Measurements from ENCODE around the gene CD36.

CD36 gene

DNA sequence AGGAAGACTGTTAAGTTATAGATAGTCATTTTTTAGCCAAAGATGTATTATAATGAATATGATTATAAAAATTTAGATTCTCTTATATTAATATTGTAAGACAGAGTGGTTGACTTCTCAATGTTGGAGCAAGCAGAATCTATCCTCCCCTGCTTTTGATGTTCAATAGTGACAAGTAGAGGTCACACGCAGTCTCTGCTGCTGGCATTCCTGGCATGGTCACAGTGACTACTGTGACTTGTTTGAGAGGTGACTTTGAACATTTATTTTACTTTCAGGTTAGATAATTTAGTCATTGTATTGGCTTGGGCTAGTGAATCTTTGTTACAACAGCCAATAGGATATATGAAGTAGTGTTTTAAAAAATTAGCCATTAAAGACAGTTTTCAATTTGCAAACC, 13.7 kb upstream of the CD36 start:
- no peak for DNase-seq (ENCODE audit: low read depth in 2 of 2)

DNA sequence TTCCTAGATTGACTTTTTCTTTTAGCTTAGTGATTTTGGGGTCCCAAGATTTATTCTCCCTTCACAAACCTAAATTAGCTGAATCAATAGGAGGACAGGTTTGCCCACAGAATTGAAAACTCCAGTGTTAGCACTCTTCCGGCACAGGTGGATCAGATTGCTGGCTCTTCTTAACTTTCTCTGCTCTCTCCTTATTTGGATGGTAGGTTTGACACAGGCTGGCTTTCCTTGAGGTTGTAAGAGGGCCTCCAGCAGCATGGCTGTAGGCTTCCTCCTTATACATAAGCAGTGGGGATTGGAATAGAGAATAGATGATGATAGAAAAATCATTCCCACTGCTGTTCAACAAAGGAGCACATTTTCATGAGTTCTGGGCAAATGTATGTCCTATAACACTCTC, 9.4 kb upstream of the CD36 start:
- no peak for DNase-seq (ENCODE audit: low read depth in 2 of 2)

DNA sequence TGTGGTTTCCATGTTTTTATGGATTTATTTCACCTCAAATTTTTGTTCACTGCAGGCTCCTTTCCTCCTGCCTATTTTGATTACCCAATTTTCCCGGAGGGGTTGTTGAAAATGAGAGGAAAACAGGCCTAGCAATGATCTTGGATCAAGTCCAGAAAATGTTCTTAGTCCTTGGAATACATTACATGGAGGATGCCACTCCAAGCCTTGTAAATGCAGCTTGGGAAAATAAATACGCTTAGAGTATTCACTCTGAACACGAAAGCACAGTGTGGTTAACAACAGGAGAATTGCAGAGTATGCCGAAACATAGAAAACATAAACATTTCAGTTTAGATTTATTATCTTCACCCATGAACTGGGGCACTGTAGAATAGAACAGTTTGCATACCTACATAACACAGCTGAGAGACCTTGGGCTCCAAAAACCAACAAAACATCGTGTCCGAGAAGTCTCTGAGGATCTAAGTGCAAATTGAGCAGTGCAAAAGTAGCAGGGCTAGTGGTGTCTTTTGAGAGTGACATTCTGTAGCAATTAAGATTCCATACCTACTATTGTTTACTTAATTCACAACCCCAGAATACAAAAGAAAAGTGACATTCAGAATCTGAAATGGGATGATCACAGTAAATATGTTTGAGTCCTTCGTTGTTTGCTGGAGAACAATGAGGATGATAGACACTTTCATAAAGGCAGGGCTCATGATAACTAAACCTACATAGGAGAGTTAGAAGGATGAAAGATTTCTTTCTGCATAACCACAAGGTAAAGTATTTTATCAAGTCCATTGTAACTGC, 7.6 kb upstream of the CD36 start:
- DNase-seq (ENCODE audit: low read depth in 2 of 2) = no peak

DNA sequence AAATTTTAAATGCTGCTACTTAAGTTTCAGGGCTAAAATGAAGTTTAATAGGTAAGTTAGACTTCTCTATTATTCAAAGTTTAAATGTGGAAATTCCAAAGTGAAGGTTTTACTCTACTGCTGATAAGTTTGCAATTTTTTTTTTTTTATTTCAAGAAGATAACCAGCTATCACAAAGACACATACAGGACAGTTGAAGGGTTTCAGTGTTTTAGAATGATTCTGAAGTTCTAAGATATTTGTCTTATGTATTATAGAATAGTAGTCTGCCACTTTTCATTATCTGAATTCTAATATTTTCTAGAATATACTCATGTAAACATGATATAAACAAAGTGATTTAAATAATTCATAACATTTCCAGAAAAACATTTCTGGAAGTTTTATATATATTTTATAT, 7.0 kb upstream of the CD36 start:
- DNase-seq (ENCODE audit: low read depth in 2 of 2) = no peak

DNA sequence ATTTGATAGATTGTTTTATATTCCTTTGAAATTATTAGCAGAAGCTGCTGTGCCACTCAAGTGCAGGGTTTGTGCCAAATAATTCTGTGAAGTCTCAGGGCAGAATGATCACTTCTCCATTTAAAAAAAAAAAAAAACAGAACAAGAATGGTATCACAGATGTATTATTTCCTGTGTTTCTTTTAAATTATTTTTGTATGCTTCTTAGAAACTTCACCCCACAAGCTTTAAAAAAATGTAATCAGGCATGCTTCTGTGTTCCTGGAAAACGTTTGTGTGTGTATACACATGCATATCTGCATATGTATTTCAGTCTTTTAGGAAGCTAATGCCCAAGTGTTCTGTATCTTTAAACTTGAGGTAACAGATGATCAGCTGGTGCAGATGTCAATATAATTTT, 6.3 kb upstream of the CD36 start:
- DNase-seq (ENCODE audit: low read depth in 2 of 2) = no peak

DNA sequence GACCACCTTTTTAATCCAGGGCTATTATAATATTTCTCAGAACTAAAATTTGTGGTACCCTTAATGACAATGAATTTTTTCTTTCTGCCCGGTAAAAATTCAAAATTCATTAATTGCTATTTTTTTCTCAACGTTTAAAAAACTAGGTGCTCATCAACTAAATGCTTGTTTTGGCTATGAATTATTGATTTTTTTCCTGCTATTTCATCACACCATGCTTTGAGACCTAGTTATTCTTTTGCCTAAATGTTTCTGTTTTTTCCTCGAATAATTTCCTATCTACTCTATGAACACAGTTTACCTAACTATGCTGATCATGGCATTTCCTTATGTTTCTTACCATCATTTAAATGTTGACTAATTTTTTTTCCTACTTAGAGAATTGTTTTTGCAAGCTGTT, 5.6 kb upstream of the CD36 start:
- DNase-seq (ENCODE audit: low read depth in 2 of 2) = no peak

DNA sequence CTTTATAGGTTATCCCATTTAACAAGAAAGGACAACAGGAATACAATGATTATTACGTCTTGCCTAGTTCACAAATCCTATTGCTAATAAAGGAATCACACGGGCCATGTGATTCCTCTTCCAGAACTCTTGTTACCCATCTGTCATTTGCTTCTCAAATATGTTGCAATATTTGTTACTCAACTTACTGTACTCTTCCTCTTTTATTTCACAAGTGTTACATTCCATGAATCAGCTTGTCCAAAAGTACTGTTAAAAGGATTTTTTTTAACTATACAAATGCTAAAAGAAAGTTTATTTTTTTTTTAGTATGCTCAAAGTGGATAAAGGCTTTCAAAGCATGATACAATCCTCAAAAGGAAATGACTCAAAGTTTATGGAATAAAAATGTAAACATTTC, 3.9 kb upstream of the CD36 start:
- peak; percentile 80 for DNase-seq (ENCODE audit: low read depth in 2 of 2)

DNA sequence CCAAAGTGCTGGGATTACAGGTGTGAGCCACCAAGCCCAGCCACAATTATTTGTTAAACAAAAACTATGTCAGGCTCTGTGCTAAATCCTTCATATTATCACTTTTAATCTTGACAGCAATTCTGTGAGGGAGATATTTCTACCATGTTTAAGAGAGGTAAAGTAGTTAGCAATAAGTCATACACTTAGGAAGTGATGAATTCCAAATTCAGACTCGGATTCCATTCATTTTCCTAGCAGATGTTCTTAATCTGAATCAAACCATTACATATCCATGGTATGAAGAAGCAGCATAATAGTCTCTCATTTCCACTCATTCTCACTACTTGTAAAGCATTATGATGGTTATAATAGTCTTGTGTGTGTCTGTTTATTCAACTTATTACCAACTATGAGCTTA, 2.9 kb upstream of the CD36 start:
- DNase-seq (ENCODE audit: low read depth in 2 of 2) = peak; percentile 73 to 74

DNA sequence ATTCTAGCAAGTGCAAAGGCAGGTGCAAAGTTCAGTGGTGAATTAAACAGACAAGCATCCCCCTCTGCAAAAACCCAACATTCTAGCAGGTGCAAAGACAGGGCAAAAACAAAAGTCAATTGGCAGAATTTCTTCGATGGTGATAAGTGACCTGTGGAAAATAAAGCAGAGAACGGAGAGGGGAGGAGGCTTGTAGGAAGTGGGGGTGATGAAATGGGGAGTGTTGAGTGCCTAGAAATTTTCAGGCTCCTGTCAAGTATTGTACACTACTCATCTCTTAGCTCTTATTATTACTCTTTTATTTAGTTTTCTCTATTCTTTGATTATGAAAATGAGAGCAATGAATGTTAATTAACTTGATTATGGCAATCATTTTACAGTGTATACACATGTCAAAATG, 2.4 kb upstream of the CD36 start:
- DNase-seq (ENCODE audit: low read depth in 2 of 2) = no peak

DNA sequence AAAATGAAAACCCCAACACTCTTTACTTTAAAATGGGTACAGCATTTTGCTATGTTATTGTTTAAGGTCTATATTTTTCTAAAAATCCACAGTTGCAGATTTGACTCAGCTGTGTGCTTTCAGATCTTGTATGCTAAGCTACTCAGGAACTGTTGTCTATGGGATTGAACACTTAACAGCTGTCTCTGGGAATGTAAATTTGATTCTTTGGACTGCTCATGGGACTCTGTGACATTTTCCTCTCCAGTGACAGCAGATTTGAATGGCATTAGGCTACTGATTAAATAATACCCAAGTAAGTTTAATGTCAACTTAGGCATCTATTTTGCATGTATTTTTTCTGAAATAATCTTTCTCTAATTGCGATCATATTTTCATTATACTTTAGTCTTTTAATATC, 1.7 kb upstream of the CD36 start:
- DNase-seq (ENCODE audit: low read depth in 2 of 2) = no peak

DNA sequence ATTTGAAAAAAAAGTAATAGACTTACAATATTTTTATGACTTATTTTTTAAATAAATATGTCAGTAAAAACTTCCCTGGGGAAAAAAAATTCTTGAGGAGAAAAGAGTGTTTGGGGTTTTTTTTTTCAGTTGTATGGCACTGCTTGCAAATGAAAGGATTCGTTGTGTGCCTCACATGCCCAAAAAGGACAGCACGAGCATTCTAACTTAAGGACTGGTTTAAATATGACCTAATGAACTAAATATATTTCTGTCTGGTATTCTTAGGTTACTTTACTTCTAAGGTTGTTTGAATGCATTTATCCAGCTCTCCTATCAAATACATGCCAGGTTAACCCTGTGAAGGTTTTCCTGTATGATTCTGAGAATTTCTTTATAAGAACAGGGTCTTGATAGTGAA, 988 bp upstream of the CD36 start:
- DNase-seq (ENCODE audit: low read depth in 2 of 2) = no peak

DNA sequence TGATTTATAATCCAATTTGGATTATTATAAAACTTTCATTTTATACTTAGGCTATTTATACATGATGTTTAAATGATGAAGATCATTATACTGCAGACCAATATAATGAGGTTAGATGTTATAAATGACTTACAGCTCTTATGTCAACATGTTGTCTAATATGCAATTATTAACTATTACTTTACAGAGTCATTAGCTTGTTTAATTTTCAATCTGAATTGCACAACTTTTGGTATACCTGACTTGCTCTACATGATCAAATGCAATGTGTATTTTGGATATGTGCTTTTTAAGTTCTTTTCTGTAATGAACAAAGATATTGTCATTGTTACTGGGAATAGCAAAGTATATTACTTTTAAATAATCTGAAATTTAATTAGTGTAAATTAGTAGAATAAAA, 569 bp downstream of the CD36 start:
- DNase-seq (ENCODE audit: low read depth in 2 of 2) = no peak

DNA sequence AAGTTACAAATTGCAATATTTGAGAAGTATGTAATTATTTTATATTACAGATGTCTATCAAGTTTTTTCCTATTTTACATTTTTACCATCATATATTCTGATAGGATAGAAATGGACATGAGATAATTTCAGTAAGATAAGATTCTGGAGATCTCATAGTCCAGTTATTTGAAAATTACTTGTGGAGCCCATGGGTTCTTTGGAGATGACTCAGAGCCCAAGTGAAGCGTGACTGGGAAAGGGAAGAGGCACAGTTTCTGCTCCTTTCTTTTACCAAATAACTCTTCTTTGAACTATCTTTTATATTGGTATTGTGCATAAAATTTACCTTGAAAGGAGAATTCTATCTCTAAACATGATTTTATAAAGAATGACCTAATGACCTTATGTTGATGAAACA, 2.4 kb downstream of the CD36 start:
- DNase-seq (ENCODE audit: low read depth in 2 of 2) = peak in 1 of 2 experiments; percentile 25

DNA sequence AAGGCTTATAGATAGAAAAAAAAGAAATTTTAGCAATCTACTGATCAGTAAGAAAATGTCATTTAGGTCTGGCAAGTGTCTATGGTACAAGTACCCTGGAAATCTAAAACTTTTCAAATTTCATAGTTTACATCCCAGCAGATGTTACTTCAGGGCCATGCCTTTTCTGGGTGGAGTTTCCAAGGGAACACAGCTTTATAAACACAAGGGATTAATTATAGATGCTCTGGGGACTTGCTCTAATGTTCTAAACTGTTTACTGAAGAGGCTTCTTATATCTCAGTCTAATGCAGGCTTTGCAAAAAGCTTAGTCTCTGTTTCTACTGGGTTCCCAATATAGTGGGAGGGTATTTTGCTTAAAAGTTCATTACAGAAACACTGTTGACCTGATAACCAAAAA, 3.1 kb downstream of the CD36 start:
- DNase-seq (ENCODE audit: low read depth in 2 of 2) = peak in 1 of 2 experiments; percentile 15

DNA sequence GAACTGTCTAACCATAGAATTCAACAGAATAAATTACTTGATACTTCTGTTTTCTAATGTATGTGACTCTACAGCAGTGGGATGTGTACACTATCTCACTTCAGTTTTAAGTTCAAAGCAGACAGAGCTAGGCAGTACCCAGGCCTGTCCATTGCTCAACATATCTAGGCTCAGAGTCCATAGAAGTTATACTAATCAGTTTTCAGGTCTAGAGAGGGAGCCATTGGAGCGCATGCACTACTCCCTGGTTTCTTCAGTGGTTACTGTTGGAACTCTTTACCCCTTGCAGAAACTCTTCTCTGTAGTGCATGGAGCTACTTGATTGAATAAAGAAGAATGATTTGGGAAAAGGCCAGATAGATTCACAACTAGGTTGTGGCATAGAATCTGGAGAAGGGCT, 4.4 kb downstream of the CD36 start:
- DNase-seq (ENCODE audit: low read depth in 2 of 2) = no peak

DNA sequence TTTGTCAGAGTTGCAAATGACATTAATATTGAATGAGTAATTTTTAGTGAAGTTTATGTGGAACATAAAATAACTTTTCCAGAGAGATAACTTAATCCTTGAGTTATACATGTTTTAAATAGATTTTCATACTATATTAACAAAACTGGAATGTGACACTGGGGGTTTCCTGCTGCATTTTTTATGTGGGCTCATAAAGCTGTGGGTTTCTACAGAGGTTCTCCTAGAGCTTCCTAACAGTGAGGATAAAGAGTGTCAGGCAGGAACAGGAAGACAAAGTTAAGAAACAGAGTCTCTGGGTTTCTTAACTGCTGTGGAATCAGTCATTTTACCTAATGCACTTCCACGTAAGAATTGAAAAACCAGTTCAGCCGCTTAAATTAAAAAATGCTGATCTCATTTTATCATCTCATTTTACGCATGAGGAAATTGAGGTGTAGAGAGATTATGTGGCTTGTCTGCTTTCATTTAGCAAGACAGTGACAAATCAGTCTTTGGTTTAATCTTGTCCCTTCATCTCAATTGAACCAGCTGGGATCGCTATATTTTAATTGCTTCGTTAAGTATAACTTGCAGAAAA, 5.0 kb downstream of the CD36 start:
- DNase-seq (ENCODE audit: low read depth in 2 of 2) = peak in 1 of 2 experiments; percentile 20

DNA sequence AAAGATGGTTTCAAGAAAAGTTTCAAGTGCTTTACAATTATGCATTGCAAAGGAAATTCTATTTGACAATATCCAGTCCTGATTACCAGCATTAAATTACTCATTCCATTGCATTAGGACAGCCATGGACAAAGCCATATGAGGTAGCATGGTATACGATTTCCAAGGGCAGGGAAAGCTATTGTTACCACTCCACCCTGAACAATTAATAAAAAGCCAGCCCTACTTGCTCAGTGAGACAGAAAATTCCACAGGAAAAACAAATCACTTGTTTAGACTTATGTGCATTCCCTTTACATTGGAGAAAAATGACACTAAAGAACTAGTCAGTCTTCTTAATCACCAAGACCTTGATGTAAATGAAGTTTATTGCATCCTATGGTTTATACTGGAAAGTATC, 5.6 kb downstream of the CD36 start:
- no peak for DNase-seq (ENCODE audit: low read depth in 2 of 2)

DNA sequence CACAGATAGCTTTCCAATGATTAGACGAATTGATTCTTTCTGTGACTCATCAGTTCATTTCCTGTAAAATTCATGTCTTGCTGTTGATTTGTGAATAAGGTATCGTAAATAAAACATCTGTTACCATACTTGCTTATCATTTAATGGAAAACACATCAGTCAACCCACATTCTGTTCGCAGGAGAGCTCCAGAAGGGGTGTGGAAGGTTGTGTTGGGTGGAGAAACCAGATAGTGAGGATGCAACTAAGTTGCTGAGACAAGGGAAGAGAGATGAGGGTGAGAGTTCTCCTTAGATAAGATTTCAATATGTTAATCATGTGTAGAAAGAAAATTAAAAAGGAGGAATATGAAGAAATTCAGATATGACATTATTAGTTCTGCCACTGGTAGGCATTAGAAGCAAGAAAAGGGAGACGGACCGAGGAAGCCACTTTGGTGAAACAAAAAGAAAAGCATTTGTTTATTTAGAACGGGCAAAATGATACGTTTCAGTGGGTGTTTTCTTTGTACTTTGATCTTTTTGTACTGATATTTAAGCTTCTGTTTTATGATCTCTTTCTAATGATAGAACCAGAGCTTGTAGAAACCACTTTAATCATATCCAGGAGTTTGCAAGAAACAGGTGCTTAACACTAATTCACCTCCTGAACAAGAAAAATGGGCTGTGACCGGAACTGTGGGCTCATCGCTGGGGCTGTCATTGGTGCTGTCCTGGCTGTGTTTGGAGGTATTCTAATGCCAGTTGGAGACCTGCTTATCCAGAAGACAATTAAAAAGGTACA, 7.8 kb downstream of the CD36 start:
- no peak for DNase-seq (ENCODE audit: low read depth in 2 of 2)

DNA sequence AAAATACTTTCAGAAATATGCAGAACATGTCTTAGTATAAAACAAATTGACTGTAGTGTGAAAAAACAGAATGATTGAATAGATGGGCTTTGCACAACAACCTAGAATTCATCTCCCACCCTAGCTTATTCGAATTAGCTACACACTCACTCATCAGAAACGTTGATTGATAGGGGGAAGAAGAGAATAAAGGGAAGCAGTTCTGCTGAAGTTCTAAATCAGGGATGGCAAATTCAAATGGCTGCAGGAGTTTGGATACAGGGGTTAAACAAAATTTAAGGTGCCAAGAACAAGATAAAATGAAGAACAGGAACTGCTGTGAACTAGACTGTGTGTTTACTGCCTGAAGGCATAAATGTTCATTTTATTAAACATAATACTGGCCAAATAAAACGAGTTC, 9.0 kb downstream of the CD36 start:
- DNase-seq (ENCODE audit: low read depth in 2 of 2) = no peak

DNA sequence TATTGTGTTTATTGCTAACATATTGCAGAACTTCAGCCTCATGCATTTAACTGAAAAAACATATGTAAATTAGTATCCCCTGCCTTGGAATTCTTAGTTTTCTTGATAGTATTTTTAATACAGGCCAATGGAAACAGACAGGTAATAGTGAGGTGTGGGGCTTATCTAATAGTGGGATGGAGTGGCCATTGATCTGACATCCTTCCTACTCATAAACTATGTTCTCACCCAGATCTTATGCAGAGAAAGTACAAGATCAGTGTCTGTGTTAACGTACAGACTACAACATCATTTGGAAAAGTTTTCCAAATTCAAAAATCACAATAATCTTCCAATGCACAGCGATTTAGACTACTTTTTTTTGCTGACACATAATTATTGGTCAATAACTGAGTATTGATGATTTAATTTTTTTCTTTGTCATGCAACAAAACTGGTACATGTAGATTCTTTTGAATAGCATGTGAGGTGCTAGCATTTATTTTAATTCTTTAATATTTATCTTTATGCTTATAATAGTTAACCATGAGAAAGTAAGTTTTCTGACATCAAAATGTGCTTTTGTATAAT, 9.7 kb downstream of the CD36 start:
- DNase-seq (ENCODE audit: low read depth in 2 of 2) = no peak

DNA sequence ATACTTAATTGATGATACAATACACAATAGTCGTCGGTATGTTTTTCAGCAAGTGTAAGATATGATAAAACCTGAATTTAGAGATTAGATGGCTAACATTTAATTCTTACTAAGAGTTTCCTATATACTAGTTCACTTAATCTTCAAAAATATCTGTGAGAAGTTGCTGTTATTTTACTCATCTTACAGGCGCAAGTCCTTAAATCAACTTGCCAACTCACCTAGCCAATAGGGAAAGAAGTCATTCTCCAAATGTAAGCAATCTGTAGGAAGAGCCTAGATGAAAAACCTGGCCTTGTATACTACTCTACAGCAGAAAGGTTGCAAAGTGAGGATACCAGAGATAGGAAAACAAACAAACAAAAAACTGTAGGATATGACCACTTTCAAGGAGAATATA, 10.6 kb downstream of the CD36 start:
- DNase-seq (ENCODE audit: low read depth in 2 of 2) = no peak

DNA sequence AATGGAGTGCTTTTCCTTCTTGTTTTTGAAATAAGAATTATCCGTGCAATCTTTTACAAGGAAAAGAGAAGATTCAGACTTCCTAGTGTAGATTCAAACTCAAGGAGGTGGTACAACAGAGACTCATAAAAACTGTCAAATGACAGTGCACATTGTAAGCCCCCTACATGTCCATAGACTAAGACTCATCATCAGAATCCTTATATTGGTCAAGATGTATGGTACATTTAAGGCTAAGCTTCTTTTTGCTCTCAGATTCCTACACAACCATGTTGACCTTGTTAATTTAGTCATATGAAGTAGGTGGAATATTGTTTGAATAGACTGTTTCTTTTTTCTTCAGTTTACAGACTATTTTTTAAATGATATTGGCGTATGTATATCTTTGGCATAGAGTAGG, 11.6 kb downstream of the CD36 start:
- DNase-seq (ENCODE audit: low read depth in 2 of 2) = no peak

DNA sequence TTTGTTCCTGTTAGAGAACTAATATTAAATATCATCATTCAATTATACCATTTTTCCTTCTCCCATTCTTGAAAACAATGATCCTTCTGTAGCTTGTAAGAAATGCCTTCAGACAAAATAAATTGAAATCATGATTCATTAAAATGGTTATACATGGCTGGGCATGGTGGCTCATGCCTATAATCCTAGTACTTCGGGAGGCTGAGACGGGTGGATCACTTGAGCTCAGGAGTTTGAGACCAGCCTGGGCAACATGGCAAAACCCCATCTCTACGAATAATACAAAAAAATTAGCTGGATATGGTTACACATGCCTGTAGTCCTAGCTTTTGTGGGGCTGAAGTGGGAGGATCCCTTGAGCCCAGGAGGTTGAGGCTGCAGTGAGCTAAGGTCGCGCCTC, 13.0 kb downstream of the CD36 start:
- DNase-seq (ENCODE audit: low read depth in 2 of 2) = no peak
